ENCODE measurements around the gene CCNO. TPM values are rescaled to one million over a fixed set of nuclear protein-coding genes. Genes with fewer than 3 reads are reported as not detected.

Gene CCNO
- total RNA-seq, 1 donor from 2014 or later = 0.43 TPM

- H3K36me3 Mint-ChIP-seq (ENCODE audit: low read depth, unreplicated experiment) = peaks cover under 1% of the 10 kb centered on the region
- H3K27me3 Mint-ChIP-seq (ENCODE audit: low read depth, unreplicated experiment) = peaks cover 2% of the 10 kb centered on the region
- Histone ChIP-seq H3K9me3 (ENCODE audit: insufficient read depth, low read depth, low read length) (no peaks in the 10 kb centered on the region), H3K36me3 (ENCODE audit: insufficient read depth, low read length) (peaks cover under 1% of the 10 kb centered on the region), H3K79me2 (ENCODE audit: insufficient read depth, low read length) (no peaks in the 10 kb centered on the region), H3K27ac (ENCODE audit: low read depth, low read length) (no peak overlapping the region), H3K4me1 (ENCODE audit: insufficient read depth, low read length) (no peaks in the 10 kb centered on the region), H3K27me3 (ENCODE audit: insufficient read depth, low read length) (no peaks in the 10 kb centered on the region), H4K20me1 (ENCODE audit: insufficient read depth, low read length) (no peaks in the 10 kb centered on the region), H3K4me2 (ENCODE audit: low read length) (no peak overlapping the region), H3K4me3 (ENCODE audit: insufficient read depth, low read depth, low read length) (no peak overlapping the region), H2AFZ (ENCODE audit: low read depth, low read length) (no peak overlapping the region), H3K9ac (ENCODE audit: low read length) (no peak overlapping the region)
- H3K9me3 Mint-ChIP-seq (ENCODE audit: unreplicated experiment) = peaks cover 13% of the 10 kb centered on the region
- TF ChIP-seq EZH2 (IDR thresholded peaks at IDR 0.05; ENCODE audit: insufficient read depth, low read length) = no peak
- no peak for DNase-seq (ENCODE audit: low read depth)
- no peak overlapping the region for H3K27ac Mint-ChIP-seq (ENCODE audit: unreplicated experiment)
- no peak overlapping the region for H3K4me3 Mint-ChIP-seq (ENCODE audit: unreplicated experiment)
- no peaks in the 10 kb centered on the region for H3K4me1 Mint-ChIP-seq (ENCODE audit: low read depth, unreplicated experiment)
- FAIRE-seq = no peak
Observed at GRCh38 chr5:55250064-55250463, 16.7 kb upstream of the CCNO start.

GRCh38 chr5:55241746-55242145 is 8.3 kb upstream of the CCNO start:
- Mint-ChIP-seq H3K36me3 (ENCODE audit: low read depth, unreplicated experiment) (no peaks in the 10 kb centered on the region), H3K4me1 (ENCODE audit: low read depth, unreplicated experiment) (no peaks in the 10 kb centered on the region), H3K4me3 (ENCODE audit: unreplicated experiment) (no peak overlapping the region), H3K27me3 (ENCODE audit: low read depth, unreplicated experiment) (peaks cover 27% of the 10 kb centered on the region), H3K27ac (ENCODE audit: unreplicated experiment) (no peak overlapping the region), H3K9me3 (ENCODE audit: unreplicated experiment) (peaks cover 8% of the 10 kb centered on the region)
- TF ChIP-seq EZH2 (IDR thresholded peaks at IDR 0.05; ENCODE audit: insufficient read depth, low read length) (no peak), CTCF (IDR thresholded peaks at IDR 0.05; ENCODE audit: insufficient read depth, low read depth, low read length) (no peak)
- Histone ChIP-seq H3K4me1 (ENCODE audit: insufficient read depth, low read length) (no peaks in the 10 kb centered on the region), H3K4me2 (ENCODE audit: low read length) (no peak overlapping the region), H3K36me3 (ENCODE audit: insufficient read depth, low read length) (no peaks in the 10 kb centered on the region), H4K20me1 (ENCODE audit: insufficient read depth, low read length) (no peaks in the 10 kb centered on the region), H3K9ac (ENCODE audit: low read length) (no peak overlapping the region), H3K79me2 (ENCODE audit: insufficient read depth, low read length) (no peaks in the 10 kb centered on the region), H2AFZ (ENCODE audit: low read depth, low read length) (no peak overlapping the region), H3K27ac (ENCODE audit: low read depth, low read length) (no peak overlapping the region), H3K27me3 (ENCODE audit: insufficient read depth, low read length) (peaks cover 20% of the 10 kb centered on the region), H3K4me3 (ENCODE audit: insufficient read depth, low read depth, low read length) (no peak overlapping the region), H3K9me3 (ENCODE audit: insufficient read depth, low read depth, low read length) (no peaks in the 10 kb centered on the region)
- FAIRE-seq = no peak
- no peak for DNase-seq (ENCODE audit: low read depth)

DNA sequence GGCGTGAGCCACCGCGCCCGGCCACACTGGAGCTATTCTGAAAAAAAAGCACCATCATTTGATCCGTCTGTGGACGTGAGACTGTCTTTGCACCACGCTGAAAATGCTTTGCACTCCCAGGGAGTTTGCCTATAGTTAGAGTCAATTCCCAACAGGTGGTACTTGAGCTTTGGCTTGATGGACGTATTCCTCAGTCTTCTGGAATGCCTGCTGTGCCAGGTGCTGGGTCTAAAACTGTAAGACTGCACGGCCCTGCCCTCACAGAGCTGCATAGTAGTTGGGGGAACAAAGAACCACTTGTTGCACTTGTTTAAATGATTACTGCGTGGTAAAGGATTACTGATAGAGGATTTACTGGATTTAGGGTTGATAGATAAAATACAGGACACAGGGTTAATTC is 3.4 kb upstream of the CCNO start:
- Mint-ChIP-seq H3K4me1 (ENCODE audit: low read depth, unreplicated experiment) (no peaks in the 10 kb centered on the region), H3K4me3 (ENCODE audit: unreplicated experiment) (no peak overlapping the region), H3K9me3 (ENCODE audit: unreplicated experiment) (peaks cover 5% of the 10 kb centered on the region), H3K27me3 (ENCODE audit: low read depth, unreplicated experiment) (peaks cover 42% of the 10 kb centered on the region), H3K27ac (ENCODE audit: unreplicated experiment) (no peak overlapping the region), H3K36me3 (ENCODE audit: low read depth, unreplicated experiment) (no peaks in the 10 kb centered on the region)
- H3K9me3 ChIP-seq (ENCODE audit: insufficient read depth, low read depth, low read length) = no peaks in the 10 kb centered on the region
- H3K27me3 ChIP-seq (ENCODE audit: insufficient read depth, low read length) = peaks cover 46% of the 10 kb centered on the region
- H4K20me1 ChIP-seq (ENCODE audit: insufficient read depth, low read length) = peaks cover 5% of the 10 kb centered on the region
- H3K4me3 ChIP-seq (ENCODE audit: insufficient read depth, low read depth, low read length) = no peak overlapping the region
- H3K9ac ChIP-seq (ENCODE audit: low read length) = no peak overlapping the region
- H2AFZ ChIP-seq (ENCODE audit: low read depth, low read length) = no peak overlapping the region
- H3K79me2 ChIP-seq (ENCODE audit: insufficient read depth, low read length) = no peaks in the 10 kb centered on the region
- H3K4me1 ChIP-seq (ENCODE audit: insufficient read depth, low read length) = peaks cover 23% of the 10 kb centered on the region
- no peak overlapping the region for H3K27ac ChIP-seq (ENCODE audit: low read depth, low read length)
- no peaks in the 10 kb centered on the region for H3K36me3 ChIP-seq (ENCODE audit: insufficient read depth, low read length)
- H3K4me2 ChIP-seq (ENCODE audit: low read length) = no peak overlapping the region
- FAIRE-seq (no peak), DNase-seq (ENCODE audit: low read depth) (no peak)
- no peak for TF ChIP-seq EZH2 (IDR thresholded peaks at IDR 0.05; ENCODE audit: insufficient read depth, low read length)
- no peak for TF ChIP-seq CTCF (IDR thresholded peaks at IDR 0.05; ENCODE audit: insufficient read depth, low read depth, low read length)

Data from astrocyte (in vitro differentiated cells and primary cell).